DND-41 (cell line): ENCODE measurements around the gene ENPP1.

Source experiments
- CTCF ChIP-seq: IDR thresholded peaks from 2 replicates; pipeline ENCODE4 v1.5.1; 2012; ENCODE audit warnings: borderline replicate concordance, low read length, moderate library complexity, mild to moderate bottlenecking; ENCODE audit not compliant: poor library complexity, severe bottlenecking; ENCODE audit errors: extremely low read depth
- EZH2 ChIP-seq: IDR thresholded peaks from 3 replicates; pipeline ENCODE4 v1.6.1; 2012; ENCODE audit warnings: borderline replicate concordance, low read depth, mild to moderate bottlenecking, moderate library complexity, low read length, inconsistent platforms; ENCODE audit not compliant: severe bottlenecking

GRCh38 chr6:131846023-131846663, 38.3 kb downstream of the ENPP1 start:
- TF ChIP-seq EZH2, result no peak
- TF ChIP-seq CTCF, result no peak
